Stomach smooth muscle (tissue), 2 donors: ENCODE results near the gene KLHL24.
"Not testable (repeated sequence)": the region's sequence is repeated elsewhere in the genome, so short reads cannot be mapped to it uniquely, and the experiment has no call there.

ENCODE experiments used
- H3K27ac ChIP-seq: one replicate; pipeline ENCODE4 v1.7.0; 2013; ENCODE audit warnings: mild to moderate bottlenecking, low read length, inconsistent platforms
- H3K27me3 ChIP-seq, 2 donors: one replicate each; pipeline ENCODE4 v1.7.0; 2013; ENCODE audit warnings: low read length in 2 of 2; ENCODE audit not compliant: insufficient read depth in 2 of 2, control insufficient read depth in 1 of 2
- H3K36me3 ChIP-seq, 2 donors: one replicate each; pipeline ENCODE4 v1.7.0; 2013; ENCODE audit warnings: low read length in 2 of 2; ENCODE audit not compliant: control insufficient read depth in 2 of 2, insufficient read depth in 2 of 2
- H3K4me1 ChIP-seq: one replicate; pipeline ENCODE4 v1.7.0; 2013; ENCODE audit warnings: low read length; ENCODE audit not compliant: control insufficient read depth, insufficient read depth
- H3K4me3 ChIP-seq, 2 donors: one replicate each; pipeline ENCODE4 v1.7.0; 2013; ENCODE audit warnings: low read length in 2 of 2
- H3K9ac ChIP-seq, 2 donors: one replicate each; pipeline ENCODE4 v1.7.0; 2013; ENCODE audit warnings: low read length in 2 of 2, mild to moderate bottlenecking in 1 of 2
- H3K9me3 ChIP-seq, 2 donors: one replicate each; pipeline ENCODE4 v1.7.0; 2013; ENCODE audit warnings: low read length in 2 of 2; ENCODE audit not compliant: control insufficient read depth in 2 of 2
- donor health status: healthy.
- donor health status: Pancreatic carcinoma.

The KLHL24 gene

GRCh38 chr3:183697610-183698317, 62.3 kb downstream of the KLHL24 start, which contains the start of gene YEATS2:
TSS of gene YEATS2 (plus strand) at chr3:183697797. CDS start at chr3:183715163, 17,366 bp downstream.
- Histone ChIP-seq H3K9ac (peak within 1 kb of the TSS; percentile 84 to 85), H3K36me3 (no peaks in the 10 kb centered on the region), H3K27ac (peak within 1 kb of the TSS; percentile 73), H3K27me3 (no peaks in the 10 kb centered on the region), H3K4me3 (peak within 1 kb of the TSS; percentile 89 to 93), H3K9me3 (no peaks in the 10 kb centered on the region), H3K4me1 (peaks cover 11% of the 10 kb centered on the region)

GRCh38 chr3:183698318-183698751, 62.9 kb downstream of the KLHL24 start:
- Histone ChIP-seq H3K9me3 (no peaks in the 10 kb centered on the region), H3K4me1 (peaks cover 11% of the 10 kb centered on the region), H3K27me3 (no peaks in the 10 kb centered on the region), H3K9ac (peak overlapping the region; percentile 84 to 85), H3K4me3 (peak overlapping the region; percentile 89 to 93), H3K36me3 (no peaks in the 10 kb centered on the region), H3K27ac (peak overlapping the region; percentile 73)

- Histone ChIP-seq H3K27ac (no peak overlapping the region), H3K36me3 (no peaks in the 10 kb centered on the region), H3K9me3 (no peaks in the 10 kb centered on the region), H3K4me1 (peaks cover 11% of the 10 kb centered on the region), H3K4me3 (peak overlapping the region; percentile 89 to 93), H3K9ac (peak overlapping the region; percentile 37 to 85), H3K27me3 (no peaks in the 10 kb centered on the region)
Observed at GRCh38 chr3:183698756-183699155, 63.3 kb downstream of the KLHL24 start.

- Histone ChIP-seq H3K36me3 (no peaks in the 10 kb centered on the region), H3K27ac (no peak overlapping the region), H3K4me1 (peaks cover 11% of the 10 kb centered on the region), H3K9me3 (no peaks in the 10 kb centered on the region), H3K27me3 (no peaks in the 10 kb centered on the region), H3K4me3 (peak overlapping the region; percentile 89 to 93), H3K9ac (peak overlapping the region in 1 of 2 donors; percentile 85)
Observed at GRCh38 chr3:183699238-183699947, 64.0 kb downstream of the KLHL24 start.

GRCh38 chr3:183701744-183702143, 66.3 kb downstream of the KLHL24 start:
- H3K4me3 ChIP-seq, result no peak overlapping the region
- H3K9ac ChIP-seq, result no peak overlapping the region
- peaks cover 11% of the 10 kb centered on the region for H3K4me1 ChIP-seq
- H3K9me3 ChIP-seq, result no peaks in the 10 kb centered on the region
- H3K27me3 ChIP-seq, result no peaks in the 10 kb centered on the region
- H3K36me3 ChIP-seq, result no peaks in the 10 kb centered on the region
- H3K27ac ChIP-seq, result no peak overlapping the region

- H3K36me3 ChIP-seq, H3K9me3 ChIP-seq, H3K9ac ChIP-seq, H3K27me3 ChIP-seq, H3K4me3 ChIP-seq, H3K27ac ChIP-seq, H3K4me1 ChIP-seq: not testable (repeated sequence)
Observed at GRCh38 chr3:183703892-183704291, 68.5 kb downstream of the KLHL24 start.

- Histone ChIP-seq H3K9me3 (no peaks in the 10 kb centered on the region), H3K27me3 (no peaks in the 10 kb centered on the region), H3K4me3 (no peak overlapping the region), H3K36me3 (no peaks in the 10 kb centered on the region), H3K27ac (no peak overlapping the region), H3K4me1 (no peaks in the 10 kb centered on the region), H3K9ac (no peak overlapping the region)
Observed at GRCh38 chr3:183710231-183710630, 74.8 kb downstream of the KLHL24 start.

GRCh38 chr3:183711516-183711915, 76.1 kb downstream of the KLHL24 start:
- Histone ChIP-seq H3K27me3 (no peaks in the 10 kb centered on the region), H3K4me1 (no peaks in the 10 kb centered on the region), H3K27ac (no peak overlapping the region), H3K4me3 (no peak overlapping the region), H3K9me3 (no peaks in the 10 kb centered on the region), H3K36me3 (no peaks in the 10 kb centered on the region), H3K9ac (no peak overlapping the region)

- H3K4me3 ChIP-seq, result no peak overlapping the region
- no peaks in the 10 kb centered on the region for H3K27me3 ChIP-seq
- H3K4me1 ChIP-seq, result no peaks in the 10 kb centered on the region
- H3K9me3 ChIP-seq, result no peaks in the 10 kb centered on the region
- no peak overlapping the region for H3K9ac ChIP-seq
- H3K27ac ChIP-seq, result no peak overlapping the region
- H3K36me3 ChIP-seq, result peaks cover 2 to 5% of the 10 kb centered on the region in 2 donors
Observed at GRCh38 chr3:183714622-183715021, 79.2 kb downstream of the KLHL24 start.

GRCh38 chr3:183718012-183718411, 82.6 kb downstream of the KLHL24 start:
- Histone ChIP-seq H3K9me3 (no peaks in the 10 kb centered on the region), H3K27me3 (no peaks in the 10 kb centered on the region), H3K4me1 (no peaks in the 10 kb centered on the region), H3K36me3 (peaks cover 9 to 12% of the 10 kb centered on the region in 2 donors), H3K9ac (no peak overlapping the region), H3K4me3 (no peak overlapping the region), H3K27ac (no peak overlapping the region)

GRCh38 chr3:183725387-183725786, 90.0 kb downstream of the KLHL24 start:
- Histone ChIP-seq H3K4me3 (no peak overlapping the region), H3K36me3 (peaks cover 30 to 33% of the 10 kb centered on the region in 2 donors)

More at GRCh38 chr3:183725387-183725786, 90.0 kb downstream of the KLHL24 start:
- Histone ChIP-seq H3K4me1 (no peaks in the 10 kb centered on the region), H3K27ac (no peak overlapping the region), H3K27me3 (no peaks in the 10 kb centered on the region), H3K9me3 (no peaks in the 10 kb centered on the region), H3K9ac (no peak overlapping the region)
